Jurkat, Clone E6-1 (cell line): ENCODE measurements around the gene MZT2B. TPM values are rescaled to one million over a fixed set of nuclear protein-coding genes. Genes with fewer than 3 reads are reported as not detected.
"Not testable (repeated sequence)": the region's sequence is repeated elsewhere in the genome, so short reads cannot be mapped to it uniquely, and the experiment has no call there.

ENCODE experiments used
- DNase-seq: peaks from one replicate; pipeline ENCODE4 v3.0.0-alpha.2; 2011; ENCODE audit warnings: low read depth, low spot score
- H3K4me3 ChIP-seq: 2 replicates; pipeline ENCODE4 v1.5.1; 2011; ENCODE audit warnings: mild to moderate bottlenecking, low read length, control low read depth, moderate library complexity
- polyA plus RNA-seq: library from polyadenylated mRNA; unstranded; fragments of >200 nt; gene quantifications from one replicate; pipeline ENCODE4 v1.2.1, GENCODE V29; 2012; ENCODE audit warnings: missing spikeins; ENCODE audit not compliant: insufficient read length, insufficient read depth

The MZT2B gene, protein sequence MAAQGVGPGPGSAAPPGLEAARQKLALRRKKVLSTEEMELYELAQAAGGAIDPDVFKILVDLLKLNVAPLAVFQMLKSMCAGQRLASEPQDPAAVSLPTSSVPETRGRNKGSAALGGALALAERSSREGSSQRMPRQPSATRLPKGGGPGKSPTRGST
- 519 TPM for polyA plus RNA-seq

DNA sequence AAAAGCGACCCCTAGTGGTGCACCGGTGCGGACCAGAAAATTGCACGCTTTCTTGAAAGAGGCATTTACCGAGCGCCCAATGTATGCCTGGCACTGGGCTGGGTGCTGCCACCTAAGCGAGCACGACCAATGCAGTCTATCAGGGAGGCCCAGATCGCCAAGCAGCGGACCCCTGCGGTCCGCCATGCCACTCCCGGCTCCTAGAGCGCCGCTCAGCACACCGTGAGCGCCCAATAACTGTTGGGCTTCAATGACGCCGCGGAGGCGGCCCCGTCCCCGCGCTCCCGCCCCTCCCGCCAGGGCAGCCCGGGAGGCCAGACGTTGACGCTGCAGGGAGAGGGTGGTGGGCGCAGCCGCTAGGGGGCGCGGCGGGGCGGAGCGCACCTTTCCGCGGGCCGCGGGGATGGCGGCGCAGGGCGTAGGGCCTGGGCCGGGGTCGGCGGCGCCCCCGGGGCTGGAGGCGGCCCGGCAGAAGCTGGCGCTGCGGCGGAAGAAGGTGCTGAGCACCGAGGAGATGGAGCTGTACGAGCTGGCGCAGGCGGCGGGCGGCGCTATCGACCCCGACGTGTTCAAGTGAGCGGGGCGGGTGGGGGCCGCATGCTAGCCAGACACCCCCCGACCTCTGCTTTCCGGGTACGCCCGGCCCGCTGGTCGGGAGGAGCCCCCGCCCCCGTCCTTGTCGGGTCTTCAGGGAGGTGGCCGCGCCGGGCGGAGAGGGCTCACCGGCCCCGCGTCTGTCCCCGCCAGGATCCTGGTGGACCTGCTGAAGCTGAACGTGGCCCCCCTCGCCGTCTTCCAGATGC is at the start of gene MZT2B:
Gene MZT2B (plus strand): TSS at position 383 of the 803 bp plus-strand sequence. CDS start 21 bp downstream, at position 404.
- H3K4me3 ChIP-seq, result peak within 1 kb of the TSS; percentile 94
- peak; percentile 78 for DNase-seq

DNA sequence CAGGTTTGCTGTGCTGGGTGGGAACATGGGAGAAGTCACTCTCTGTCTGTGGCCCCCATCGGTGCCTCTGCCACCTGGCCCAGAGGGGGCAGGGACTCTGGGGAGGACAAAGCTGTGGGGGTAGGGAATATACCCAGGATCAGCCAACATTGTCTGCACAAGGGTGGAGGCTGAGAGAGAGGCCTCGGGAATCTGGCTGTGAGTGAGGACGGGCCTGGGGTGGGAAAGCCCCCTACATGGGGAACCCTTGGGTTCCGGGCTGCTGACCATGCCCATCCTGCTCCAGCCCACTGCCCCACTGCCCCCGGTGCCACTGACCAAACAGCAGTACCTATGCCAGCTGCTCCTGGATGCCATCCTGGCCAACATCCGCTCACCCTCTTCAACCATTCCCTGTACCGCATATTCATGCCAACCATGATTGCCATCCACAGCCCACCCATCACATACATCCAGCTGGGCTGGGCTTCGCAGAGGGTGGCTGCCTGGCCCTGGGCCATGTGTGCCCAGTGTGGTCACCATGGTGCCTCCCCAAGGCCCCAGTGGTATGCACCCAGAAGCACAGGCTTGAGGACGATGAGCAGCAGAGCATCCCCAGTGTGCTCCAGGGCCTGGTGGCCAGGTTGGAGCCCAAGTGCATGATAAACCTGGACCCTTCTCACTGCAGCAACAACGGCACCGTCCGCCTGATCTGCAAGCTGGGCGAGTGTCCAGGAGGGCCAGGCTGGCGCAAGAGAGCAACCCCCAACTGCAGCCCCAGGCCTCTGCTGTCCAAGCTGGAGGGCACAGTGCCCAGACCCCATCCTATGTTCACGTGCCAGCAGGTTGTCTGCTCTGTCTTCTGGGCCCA is 46.1 kb upstream of the MZT2B start:
- DNase-seq, result no peak

DNA sequence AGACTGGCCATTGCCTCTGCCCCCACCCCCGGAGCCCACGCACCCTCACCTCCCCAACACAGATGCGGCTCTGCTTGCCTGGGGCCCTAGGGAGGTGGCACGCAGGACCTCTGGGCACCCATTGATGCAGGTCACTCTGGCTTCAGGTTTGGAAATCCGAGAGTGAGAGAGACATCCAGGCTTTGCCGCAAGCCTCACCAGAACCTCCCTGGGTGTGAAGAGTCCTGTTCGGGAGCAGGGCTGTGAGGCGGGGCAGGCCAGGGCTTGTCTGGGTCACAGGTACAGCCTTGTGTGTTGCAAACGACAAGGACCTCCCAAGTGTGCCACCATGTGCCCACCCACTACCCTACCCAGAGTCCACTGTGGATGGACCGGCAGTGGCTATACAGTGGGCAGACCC is 45.5 kb upstream of the MZT2B start:
- DNase-seq, H3K4me3 ChIP-seq: not testable (repeated sequence)

More for the DNA sequence above, 46.1 kb upstream of the MZT2B start:
- H3K4me3 ChIP-seq, result no peak overlapping the region

DNA sequence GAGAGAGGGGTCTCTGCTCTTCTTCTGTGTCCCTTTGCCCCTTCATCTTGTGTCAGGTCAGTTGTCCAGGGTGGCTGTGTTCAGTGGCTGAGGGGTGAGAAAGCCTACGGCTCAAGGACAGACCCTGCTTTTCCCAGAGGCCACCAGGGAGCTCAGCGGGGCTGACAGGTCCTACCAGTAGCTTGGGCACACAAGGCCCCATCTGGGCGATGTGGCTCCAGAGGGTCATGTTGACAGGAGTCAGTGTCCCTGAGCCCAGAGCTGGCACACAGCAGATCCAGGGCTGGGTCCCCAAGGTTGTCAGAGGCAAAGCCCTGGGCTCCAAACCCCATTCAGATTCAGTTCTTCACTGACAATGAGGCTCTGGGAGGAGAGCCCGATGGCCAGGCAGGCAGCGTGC is 44.9 kb upstream of the MZT2B start:
- not testable (repeated sequence) for DNase-seq, H3K4me3 ChIP-seq

DNA sequence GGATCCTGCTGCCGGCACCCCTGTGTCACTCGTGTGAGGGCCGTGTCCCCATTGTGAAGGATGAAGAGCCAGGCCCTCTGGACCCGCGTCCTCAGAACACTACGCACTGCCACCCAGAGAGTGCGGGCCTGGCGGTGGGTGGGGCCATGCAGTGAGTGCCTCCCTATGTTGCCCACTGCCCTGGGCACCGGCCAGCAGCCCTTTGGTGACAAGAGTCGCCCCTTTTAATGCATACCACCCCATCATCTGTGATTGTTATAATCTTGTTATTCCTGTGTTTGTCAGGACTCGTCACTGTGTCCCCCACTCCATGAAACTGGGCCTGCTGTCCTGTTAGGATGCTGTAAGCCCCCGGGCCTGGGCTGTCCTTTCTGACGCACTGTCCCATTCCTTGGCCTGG is 43.7 kb upstream of the MZT2B start:
- not testable (repeated sequence) for DNase-seq, H3K4me3 ChIP-seq

DNA sequence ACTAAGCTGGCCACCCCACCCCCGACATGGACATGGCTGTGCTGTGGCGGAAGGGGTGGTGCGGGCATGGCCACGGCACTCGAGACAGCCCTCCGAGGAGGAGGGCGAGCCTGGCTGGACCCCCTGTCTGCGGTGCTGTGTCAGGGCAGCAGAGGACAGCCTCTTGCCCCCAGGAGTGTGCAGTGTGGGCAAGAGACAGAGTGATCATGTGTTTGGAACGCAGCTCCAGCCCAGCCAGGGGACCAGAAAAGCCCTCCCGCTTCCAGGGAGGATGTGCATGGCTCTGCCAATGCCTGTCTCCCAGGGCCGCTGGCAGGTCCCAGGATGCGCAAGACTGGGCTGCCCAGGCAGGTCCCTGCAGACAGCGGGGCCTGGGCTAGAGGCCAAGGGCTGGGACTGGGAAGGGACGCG is 43.2 kb upstream of the MZT2B start:
- not testable (repeated sequence) for H3K4me3 ChIP-seq, DNase-seq

DNA sequence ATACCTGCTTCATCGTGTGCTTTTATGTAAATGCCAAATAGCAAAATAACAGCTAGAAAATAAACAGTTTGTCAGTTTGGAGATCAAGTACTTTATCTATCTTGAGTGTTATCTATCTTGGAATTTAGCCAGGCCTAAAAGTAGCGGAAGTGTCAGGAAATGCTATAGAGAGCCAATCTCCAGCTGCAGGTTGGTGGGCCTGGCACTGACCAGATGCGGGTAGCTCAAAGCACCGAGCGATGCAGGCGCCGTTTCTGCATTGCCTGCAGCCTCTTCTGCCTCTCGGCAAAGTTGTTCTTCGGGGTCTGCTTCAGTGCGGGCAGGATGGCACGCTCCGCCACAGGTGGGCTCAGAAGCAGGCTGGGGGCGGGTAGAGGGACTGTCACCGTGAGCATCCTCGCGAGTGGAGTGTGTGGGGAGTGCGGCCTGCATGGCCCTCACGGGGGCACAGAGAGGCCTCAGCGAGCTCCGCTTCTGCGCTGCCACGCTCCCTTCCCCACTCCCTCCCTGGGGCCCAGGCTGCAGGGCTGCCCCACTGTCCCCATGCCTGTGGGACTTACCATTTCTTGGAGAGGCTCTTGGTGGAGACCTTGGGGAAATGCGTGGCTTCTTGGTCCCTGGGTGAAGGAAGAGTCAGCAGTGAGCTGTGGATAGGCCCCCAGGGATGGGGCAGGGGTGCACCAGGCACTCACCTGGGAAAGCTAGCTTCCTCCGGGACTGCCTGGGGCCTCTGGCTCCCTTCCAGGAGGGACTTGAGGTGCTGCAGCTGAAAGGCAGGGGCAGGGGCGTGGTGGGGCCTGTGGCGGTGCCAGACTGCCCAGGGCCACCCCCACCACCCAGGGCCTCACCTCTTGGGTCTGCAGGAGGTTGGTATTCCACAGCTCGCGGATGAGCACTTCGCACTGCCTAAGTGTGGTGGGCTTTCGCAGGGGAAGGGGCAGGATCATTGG is 42.5 kb upstream of the MZT2B start:
- H3K4me3 ChIP-seq, DNase-seq: not testable (repeated sequence)

DNA sequence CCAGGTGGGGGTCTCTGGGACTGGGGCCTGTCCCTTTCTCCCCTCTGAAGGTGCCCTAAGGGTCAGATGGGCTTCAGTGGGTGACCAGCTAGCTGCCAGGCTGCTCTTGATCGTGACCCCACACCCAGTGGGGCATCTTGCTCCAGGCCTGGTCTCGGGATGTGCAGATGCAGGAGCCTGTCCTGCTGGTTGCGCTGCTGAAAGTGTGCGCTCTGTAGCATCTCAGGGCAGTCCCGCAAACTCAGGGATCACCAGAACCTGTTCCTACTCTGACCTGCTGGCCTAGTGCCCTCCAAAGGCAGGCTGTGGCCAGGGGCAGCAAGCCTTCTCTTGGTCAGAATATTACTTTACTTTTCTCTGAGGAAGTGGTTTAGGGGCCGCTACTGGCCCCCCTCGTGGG is 41.5 kb upstream of the MZT2B start:
- H3K4me3 ChIP-seq, DNase-seq: not testable (repeated sequence)

DNA sequence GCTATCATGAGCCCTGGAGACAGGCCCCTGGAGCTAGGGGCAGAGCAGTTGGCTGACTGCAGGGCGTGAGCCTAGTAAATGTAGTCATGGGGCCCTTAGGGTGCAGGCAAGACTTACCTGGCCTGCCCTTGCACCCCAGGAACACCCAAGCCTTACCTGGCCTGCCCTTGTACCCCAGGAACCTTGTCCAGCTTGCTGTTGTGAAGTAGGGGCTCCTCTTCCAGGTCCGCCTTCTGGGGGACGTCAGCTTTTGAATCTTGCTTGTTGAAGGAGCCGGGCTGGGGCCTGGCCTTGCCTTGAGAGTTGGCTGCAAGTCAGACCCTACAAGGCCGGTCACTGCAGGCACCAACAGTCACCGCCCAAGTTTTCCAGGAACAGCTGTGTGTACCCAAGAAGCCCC is 41.1 kb upstream of the MZT2B start:
- DNase-seq, H3K4me3 ChIP-seq: not testable (repeated sequence)

DNA sequence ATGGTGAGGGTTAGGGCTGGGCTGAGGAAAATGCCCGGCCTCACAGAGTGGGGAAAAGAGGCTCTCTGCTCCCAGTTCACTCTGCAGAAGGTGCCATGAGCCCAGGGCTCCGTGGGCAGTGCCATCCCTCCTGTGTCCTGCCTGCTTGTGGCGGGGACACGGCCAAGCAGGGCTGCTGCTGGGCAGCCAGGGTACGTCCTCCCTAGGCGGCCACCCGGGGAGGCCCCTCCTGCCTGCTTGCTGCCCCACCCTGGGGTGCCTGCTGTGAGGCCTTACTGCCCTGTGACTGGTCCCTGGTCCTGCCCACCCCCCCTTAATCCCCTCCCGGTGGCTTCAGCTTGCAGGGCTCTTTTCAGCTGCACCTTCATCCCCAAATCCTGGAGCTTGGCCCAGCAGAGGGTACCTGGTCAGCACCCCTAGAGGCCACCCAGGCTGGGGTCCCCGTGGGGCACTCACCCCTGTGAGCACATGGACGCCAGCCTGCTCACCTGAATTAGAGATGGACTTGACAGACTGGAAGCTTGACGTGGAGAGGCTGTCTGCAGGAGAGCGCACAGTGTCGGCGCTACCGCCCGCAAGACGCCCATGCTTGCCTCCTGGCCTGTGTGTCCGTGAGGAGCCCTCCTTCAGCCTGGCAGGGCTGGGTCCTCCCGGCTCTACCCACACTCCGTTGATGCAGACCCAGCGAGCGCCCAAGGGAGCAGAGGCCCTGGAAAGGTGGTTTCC is 40.3 kb upstream of the MZT2B start:
- not testable (repeated sequence) for DNase-seq, H3K4me3 ChIP-seq

DNA sequence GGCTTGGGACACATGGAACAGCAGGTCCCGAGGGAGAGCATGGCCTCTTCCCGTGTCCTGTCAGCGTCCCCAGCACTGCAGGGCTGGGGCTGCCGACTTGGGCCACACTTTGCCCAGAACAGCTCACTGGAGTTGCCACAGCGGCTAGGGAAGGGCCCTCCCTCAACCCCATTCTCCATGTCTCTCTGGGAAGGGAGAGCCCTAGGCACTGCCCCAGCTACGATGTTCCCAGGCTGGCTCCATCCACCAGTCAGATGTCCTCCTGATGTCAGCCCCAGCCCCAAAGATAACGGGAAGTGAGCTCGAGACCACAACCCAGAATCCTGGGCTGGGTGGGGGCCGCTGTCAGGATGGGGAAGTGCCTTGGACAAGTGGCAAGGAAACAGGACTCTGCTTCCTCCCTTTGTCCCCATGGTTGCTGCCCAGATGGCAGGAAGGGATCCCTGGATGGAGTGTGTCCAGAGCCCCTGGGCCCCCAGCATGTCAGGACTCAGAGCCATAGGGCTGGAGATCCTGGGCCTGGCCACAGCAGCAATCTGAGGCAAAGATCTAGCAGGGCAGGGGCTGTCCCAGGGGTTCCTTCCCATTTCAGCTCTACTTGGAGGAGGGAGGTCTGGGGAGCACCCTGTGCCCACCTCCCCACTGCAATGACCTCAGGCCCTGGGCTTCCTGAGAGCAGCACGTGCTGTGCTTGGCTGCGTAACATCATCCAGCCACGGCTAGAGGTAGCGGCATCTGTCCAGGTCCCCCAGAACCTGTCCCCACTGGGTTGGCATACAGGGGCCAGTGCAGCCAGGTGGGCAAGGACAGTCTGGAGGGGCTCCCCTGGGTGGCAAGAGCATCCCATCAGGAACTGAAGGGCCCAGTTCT is 39.4 kb upstream of the MZT2B start:
- not testable (repeated sequence) for DNase-seq, H3K4me3 ChIP-seq

DNA sequence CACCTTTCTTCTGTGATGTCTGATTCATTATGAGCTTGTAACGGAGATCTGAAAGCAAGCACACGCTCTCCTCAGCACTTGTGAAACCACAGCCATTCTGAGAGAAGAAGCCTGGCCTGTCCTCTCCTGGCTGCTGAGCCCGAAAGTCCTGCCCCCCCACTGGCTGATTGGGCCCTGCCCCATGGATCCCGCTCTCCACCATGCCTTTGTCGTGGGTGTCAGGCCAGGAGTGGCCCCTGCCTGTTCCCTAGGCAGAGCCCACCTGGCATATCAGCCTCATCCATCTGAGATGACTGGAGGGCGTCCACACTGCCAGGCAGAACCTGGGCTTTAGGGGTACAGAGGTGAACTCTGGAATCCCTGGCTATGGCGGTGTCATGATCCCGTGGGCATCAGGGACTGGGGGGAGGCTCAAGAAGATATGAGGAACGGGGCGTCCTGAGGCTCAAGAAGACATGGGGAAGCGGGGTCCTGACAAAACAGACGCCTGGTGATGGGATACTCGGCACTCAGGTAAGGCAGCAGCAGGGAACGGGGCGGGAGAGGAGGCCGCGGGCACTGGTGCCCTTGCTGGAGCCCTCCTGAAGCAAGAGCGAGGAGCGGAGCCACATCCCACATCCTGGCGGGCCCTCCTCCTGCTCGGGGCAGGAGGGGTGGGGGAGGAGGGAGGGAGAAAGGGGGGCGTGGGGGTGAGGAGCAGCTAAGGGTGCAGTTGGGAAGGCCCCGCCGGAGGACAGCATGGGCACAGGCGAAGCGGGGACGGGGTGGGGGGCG is 38.6 kb upstream of the MZT2B start:
- H3K4me3 ChIP-seq, result not testable (repeated sequence)
- peak; percentile 12 for DNase-seq

DNA sequence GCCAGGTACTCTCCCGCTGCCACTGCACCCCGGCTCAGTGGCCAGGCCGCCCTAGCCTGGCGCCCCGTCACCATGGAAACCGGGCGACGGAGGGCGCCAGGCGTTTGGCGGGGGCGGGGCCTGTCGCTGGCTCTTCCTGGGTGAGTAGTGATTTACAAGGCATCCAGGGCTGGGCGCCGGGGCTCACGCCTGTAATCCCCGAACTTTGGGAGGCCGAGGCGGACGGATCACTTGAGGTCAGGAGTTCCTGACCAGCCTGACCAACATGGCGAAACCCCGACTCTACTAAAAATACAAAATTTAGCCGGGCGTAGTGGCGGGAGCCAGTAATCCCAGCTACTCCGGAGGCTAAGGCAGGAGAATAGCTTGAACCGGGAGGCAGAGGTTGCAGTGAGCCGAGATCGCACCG is 37.1 kb upstream of the MZT2B start, which contains the start of gene CCDC74B:
Gene CCDC74B (minus strand): TSS at position 107 of the 409 bp plus-strand sequence. CDS start 116 bp downstream, outside the sequence.
- peak; percentile 8 for DNase-seq
- H3K4me3 ChIP-seq, result peak within 1 kb of the TSS; percentile 33

DNA sequence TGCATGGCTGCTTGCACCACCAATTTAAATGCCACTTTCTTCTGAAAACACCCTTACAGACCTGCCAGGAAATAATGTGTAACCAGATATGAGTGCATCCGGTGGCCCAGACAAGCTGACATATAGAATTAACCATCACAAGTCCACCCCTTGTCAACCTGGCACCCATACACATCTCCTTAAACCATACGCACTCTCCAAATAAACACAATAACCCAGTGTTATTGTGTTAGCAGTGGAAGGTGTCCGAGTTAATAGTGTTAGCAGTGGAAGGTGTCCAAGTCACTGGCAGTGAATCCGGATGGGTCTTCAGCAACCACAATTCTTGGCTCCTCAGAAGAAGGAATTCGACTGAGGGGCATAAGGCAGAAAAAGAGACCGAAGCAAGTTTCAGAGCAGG is 33.5 kb upstream of the MZT2B start:
- DNase-seq, H3K4me3 ChIP-seq: not testable (repeated sequence)

DNA sequence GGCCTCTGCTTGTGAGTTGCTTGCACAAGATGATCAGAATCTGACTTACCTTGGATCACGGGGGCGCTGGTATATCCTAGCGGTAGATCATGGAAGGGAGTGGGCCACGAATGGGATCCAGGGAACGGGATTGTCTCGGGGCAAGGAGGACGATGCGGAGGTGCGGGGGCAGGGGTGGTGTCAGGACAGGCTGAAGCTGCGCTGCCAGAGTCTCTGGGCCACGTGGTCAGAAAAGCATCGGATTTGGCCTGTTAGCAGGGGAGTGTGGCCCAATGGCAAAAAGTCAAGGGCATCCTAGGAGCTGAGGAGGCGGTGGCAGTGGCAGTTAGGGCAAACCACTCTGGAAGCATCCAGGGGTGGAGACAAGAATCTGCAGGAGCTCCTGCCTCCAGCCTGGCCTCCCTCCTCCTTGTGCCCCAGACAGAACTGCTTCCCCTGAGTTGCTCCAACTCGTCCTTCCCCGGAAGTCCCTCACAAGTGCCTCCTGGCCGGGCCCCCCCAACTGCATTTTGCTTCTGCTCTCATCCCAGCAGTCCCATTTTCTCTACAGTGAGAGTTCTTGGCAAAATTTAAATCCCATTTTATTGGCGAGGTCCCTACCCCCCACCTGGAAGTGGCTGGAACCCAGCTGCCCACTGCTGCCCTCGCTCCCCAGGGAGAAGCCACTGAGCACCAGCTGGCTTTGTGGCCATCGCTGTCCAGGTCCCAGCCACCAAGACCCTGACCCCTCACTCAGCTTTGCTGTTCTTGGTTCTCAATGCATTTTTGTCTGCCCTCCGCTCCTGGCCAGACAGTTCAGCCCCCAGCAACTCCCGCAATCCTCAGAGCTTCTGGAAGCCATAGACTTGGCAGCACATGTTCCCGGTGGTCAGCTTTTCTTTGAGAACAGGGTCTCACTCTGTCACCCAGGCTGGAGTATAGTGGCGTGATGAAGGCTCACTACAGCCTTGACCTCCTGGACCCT is 31.6 kb upstream of the MZT2B start:
- no peak overlapping the region for H3K4me3 ChIP-seq
- DNase-seq, result no peak
